Spleen (tissue), 11 donors: ENCODE results near the gene APOE. TPM values are rescaled to one million over a fixed set of nuclear protein-coding genes. Genes with fewer than 3 reads are reported as not detected.
A peak's percentile ranks its signal among the peaks of the same experiment; 100 is the strongest.

ENCODE experiments used
- DNase-seq: peaks from one replicate; pipeline ENCODE4 v3.0.0-alpha.2; 2020
- H3K27ac ChIP-seq, 8 donors: fragments of 200-600 bp; sonication (generic) in 7 of 8; 1 replicate in 4 of 8; 2 replicates in 4 of 8; pipeline versions ENCODE4 v1.5.0 to v1.8.0; 2016 to 2021; ENCODE audit warnings: inconsistent platforms in 4 of 8, mild to moderate bottlenecking in 4 of 8, moderate library complexity in 1 of 8
- H3K27me3 ChIP-seq, 7 donors: fragments of 200-600 bp; sonication (generic) in 6 of 7; replicated peaks in 1 of 7; 1 replicate in 4 of 7; 2 replicates in 3 of 7; pipeline versions ENCODE4 v1.5.0 to v1.8.0; 2016 to 2021; ENCODE audit warnings: inconsistent platforms in 3 of 7, mild to moderate bottlenecking in 1 of 7
- H3K36me3 ChIP-seq, 6 donors: fragments of 200-600 bp; sonication (generic) in 5 of 6; 1 replicate in 4 of 6; 2 replicates in 2 of 6; pipeline versions ENCODE4 v1.5.0 to v1.8.0; 2016 to 2021; ENCODE audit warnings: inconsistent platforms in 2 of 6
- H3K4me1 ChIP-seq, 6 donors: fragments of 200-600 bp; sonication (generic) in 5 of 6; 1 replicate in 3 of 6; 2 replicates in 3 of 6; pipeline versions ENCODE4 v1.5.0 to v1.8.0; 2016 to 2021; ENCODE audit warnings: inconsistent platforms in 3 of 6
- H3K4me3 ChIP-seq, 8 donors: fragments of 200-600 bp; sonication (generic) in 7 of 8; 1 replicate in 4 of 8; 2 replicates in 4 of 8; pipeline versions ENCODE4 v1.5.0 to v1.8.0; 2016 to 2021; ENCODE audit warnings: inconsistent platforms in 4 of 8, mild to moderate bottlenecking in 4 of 8, moderate library complexity in 2 of 8
- H3K9me3 ChIP-seq, 8 donors: fragments of 200-600 bp; sonication (generic) in 7 of 8; 1 replicate in 4 of 8; 2 replicates in 4 of 8; pipeline versions ENCODE4 v1.5.0 to v1.8.0; 2016 to 2021; ENCODE audit warnings: inconsistent platforms in 4 of 8
- POLR2A ChIP-seq, 3 donors: fragments of 450-650 bp; IDR thresholded peaks; one replicate each; pipeline ENCODE4 v1.5.1; 2017; ENCODE audit warnings: antibody characterized with exemption in 3 of 3, mild to moderate bottlenecking in 1 of 3
- POLR2AphosphoS5 ChIP-seq, 3 donors: sonication (generic); formaldehyde crosslinking; IDR thresholded peaks; one replicate each; pipeline ENCODE4 v1.5.1; 2017; ENCODE audit warnings: antibody characterized with exemption in 3 of 3
- WGBS, 5 donors: extraction: QIAGEN DNeasy Blood & Tissue Kit in 3 of 5; methylation state at CpG; one replicate each; pipeline versions ENCODE4 v1.1.5 to v1.1.7; 2013 to 2018; 5-methylcytosine and 5-hydroxymethylcytosine counted together
- intact Hi-C: fragments of 100-400 bp; cut with DNase I; formaldehyde crosslinking; loops from one replicate; pipeline ENCODE4 v1.15.0; 2023; ENCODE audit warnings: low total_unique reads
- polyA plus RNA-seq, 3 donors: library from polyadenylated mRNA; stranded (reverse); fragments of 200-250 nt; gene quantifications; one replicate each; pipeline ENCODE4 v1.2.1, GENCODE V29; 2013
- total RNA-seq, 7 donors: library from RNA; depleted of rRNA in 3 of 7; stranded (reverse); fragments of >200 nt in 3 of 7; fragmentation: NEBNext Ultra II Directional in 4 of 7; extraction: Animal tissue kit (Norgen Biotek cat#: 25700) in 4 of 7; gene quantifications; one replicate each; pipeline versions ENCODE4 v1.1.0 to v1.2.1, GENCODE V29; 2016 to 2021
- TF ChIP-seq, protein P1 (sequence below), 11 experiments: fragments of 200-600 bp in 7 of 11; fragments of 450-650 bp in 4 of 11; sonication (generic) in 4 of 11; IDR thresholded peaks in 8 of 11; conservative IDR thresholded peaks in 3 of 11; 1 replicate in 7 of 11; 2 replicates in 4 of 11; pipeline versions ENCODE4 v1.4.0 to v1.8.0; 2016 to 2021; ENCODE audit warnings: antibody characterized with exemption in 11 of 11, inconsistent platforms in 4 of 11, mild to moderate bottlenecking in 1 of 11
- donor health status: healthy with polysubstance abuse.
- donor health status: DM: no; HTN: no; CAD: no; lungs with moderate emphysema.
- donor health status: DM: no; HTN: no; CAD: no.
- donor health status: Bipolar disorder and iron deficiency.
- donor health status: healthy.
- donor health status: DM: no; HTN: no; CAD: no.
- donor health status: DM: yes; HTN: yes; CAD: no.

Gene APOE
- total and polyA plus RNA-seq, 10 donors, result 198 to 2,099 (median 726) TPM

GRCh38 chr19:44948763-44949374 lies 43.3 kb downstream of the APOE start:
- TF ChIP-seq POLR2AphosphoS5 (IDR thresholded peaks at IDR 0.05) (no peak), POLR2A (IDR thresholded peaks at IDR 0.05) (no peak)
- TF ChIP-seq, protein P1, sequence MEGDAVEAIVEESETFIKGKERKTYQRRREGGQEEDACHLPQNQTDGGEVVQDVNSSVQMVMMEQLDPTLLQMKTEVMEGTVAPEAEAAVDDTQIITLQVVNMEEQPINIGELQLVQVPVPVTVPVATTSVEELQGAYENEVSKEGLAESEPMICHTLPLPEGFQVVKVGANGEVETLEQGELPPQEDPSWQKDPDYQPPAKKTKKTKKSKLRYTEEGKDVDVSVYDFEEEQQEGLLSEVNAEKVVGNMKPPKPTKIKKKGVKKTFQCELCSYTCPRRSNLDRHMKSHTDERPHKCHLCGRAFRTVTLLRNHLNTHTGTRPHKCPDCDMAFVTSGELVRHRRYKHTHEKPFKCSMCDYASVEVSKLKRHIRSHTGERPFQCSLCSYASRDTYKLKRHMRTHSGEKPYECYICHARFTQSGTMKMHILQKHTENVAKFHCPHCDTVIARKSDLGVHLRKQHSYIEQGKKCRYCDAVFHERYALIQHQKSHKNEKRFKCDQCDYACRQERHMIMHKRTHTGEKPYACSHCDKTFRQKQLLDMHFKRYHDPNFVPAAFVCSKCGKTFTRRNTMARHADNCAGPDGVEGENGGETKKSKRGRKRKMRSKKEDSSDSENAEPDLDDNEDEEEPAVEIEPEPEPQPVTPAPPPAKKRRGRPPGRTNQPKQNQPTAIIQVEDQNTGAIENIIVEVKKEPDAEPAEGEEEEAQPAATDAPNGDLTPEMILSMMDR (IDR thresholded peaks at IDR 0.05 in 8 of 11, conservative IDR thresholded peaks at IDR 0.05 in 3 of 11), result no peak
- no peak for DNase-seq
- Histone ChIP-seq H3K4me3 (no peak overlapping the region), H3K36me3 (peaks cover 0 to 19% (median 13%) of the 10 kb centered on the region in 6 donors), H3K27ac (no peak overlapping the region), H3K27me3 (no peaks in the 10 kb centered on the region), H3K9me3 (no peaks in the 10 kb centered on the region), H3K4me1 (peaks cover 0 to 28% (median 16%) of the 10 kb centered on the region in 6 donors)
- WGBS, 5 donors, result 89 to 100% (median 91%) methylated on average over 4 to 5 of the region's 5 CpGs
- intact Hi-C loops, result no loop called here

DNA sequence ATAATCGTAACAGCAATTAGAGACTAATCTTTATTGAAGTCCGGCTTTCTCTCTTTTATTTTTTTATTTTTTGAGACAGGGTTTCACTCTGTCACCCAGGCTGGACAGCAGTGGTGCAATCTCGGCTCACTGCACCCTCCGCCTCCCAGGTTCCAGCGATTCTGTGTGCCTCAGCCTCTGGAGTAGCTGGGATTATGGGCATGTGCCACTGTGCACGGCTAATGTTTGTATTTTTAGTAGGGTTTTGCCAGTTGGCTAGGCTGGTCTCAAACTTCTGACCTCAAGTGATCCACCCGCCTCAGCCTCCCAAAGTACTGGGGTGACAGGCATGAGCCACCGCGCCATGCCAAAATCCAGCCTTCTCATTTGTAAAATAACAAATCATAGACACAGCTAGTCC lies 44.0 kb downstream of the APOE start:
- 80 to 97% (median 94%) methylated on average over 7 to 9 of the region's 9 CpGs for WGBS, 5 donors
- Histone ChIP-seq H3K4me1 (peaks cover 5 to 30% (median 21%) of the 10 kb centered on the region in 6 donors), H3K36me3 (peaks cover 0 to 19% (median 13%) of the 10 kb centered on the region in 6 donors), H3K27me3 (no peaks in the 10 kb centered on the region), H3K27ac (no peak overlapping the region), H3K4me3 (no peak overlapping the region), H3K9me3 (no peaks in the 10 kb centered on the region)
- intact Hi-C loops, result no loop called here
- TF ChIP-seq POLR2AphosphoS5 (IDR thresholded peaks at IDR 0.05), result no peak
- TF ChIP-seq, protein P1 (IDR thresholded peaks at IDR 0.05 in 8 of 11, conservative IDR thresholded peaks at IDR 0.05 in 3 of 11), result no peak
- no peak for TF ChIP-seq POLR2A (IDR thresholded peaks at IDR 0.05)
- DNase-seq, result no peak

GRCh38 chr19:44951179-44952159 lies 45.9 kb downstream of the APOE start:
- intact Hi-C loops, result loop anchor here (2.0 kb wide), 1 partner anchor 47 kb away; the partner anchor contains the start of gene APOE
- Histone ChIP-seq H3K27ac (peak overlapping the region in 1 of 8 donors; percentile 37), H3K9me3 (no peaks in the 10 kb centered on the region), H3K4me1 (peaks cover 12 to 41% (median 33%) of the 10 kb centered on the region in 6 donors), H3K4me3 (no peak overlapping the region), H3K36me3 (peaks cover 0 to 19% (median 13%) of the 10 kb centered on the region in 6 donors), H3K27me3 (no peaks in the 10 kb centered on the region)
- DNase-seq, result no peak
- 51 to 76% (median 68%) methylated on average over 11 to 13 of the region's 13 CpGs for WGBS, 5 donors
- no peak for TF ChIP-seq POLR2AphosphoS5 (IDR thresholded peaks at IDR 0.05)
- TF ChIP-seq, protein P1 (IDR thresholded peaks at IDR 0.05 in 8 of 11, conservative IDR thresholded peaks at IDR 0.05 in 3 of 11), result peak; percentile 52 to 88 (median 81)

DNA sequence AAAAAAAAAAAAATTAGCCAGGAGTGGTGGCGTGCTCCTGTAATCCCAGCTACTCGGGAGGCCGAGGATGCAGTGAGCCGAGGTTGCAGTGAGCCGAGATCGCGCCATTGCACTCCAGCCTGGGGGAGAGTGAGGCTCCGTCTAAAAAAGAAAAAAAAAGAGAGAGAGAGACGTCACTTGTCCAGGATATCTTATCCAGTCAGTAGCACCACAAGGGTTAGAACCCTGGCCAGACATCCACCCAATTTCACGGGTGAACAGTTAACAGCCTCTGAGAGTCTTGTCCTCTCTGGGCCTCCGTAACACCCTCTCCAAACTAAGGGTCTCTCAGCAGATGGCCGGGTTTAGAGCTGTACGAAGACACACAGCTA lies 48.7 kb downstream of the APOE start:
- H3K27me3 ChIP-seq, result no peaks in the 10 kb centered on the region
- TF ChIP-seq, protein P1 (IDR thresholded peaks at IDR 0.05 in 8 of 11, conservative IDR thresholded peaks at IDR 0.05 in 3 of 11), result no peak
- TF ChIP-seq POLR2AphosphoS5 (IDR thresholded peaks at IDR 0.05) (no peak), POLR2A (IDR thresholded peaks at IDR 0.05) (no peak)
- H3K9me3 ChIP-seq, result no peaks in the 10 kb centered on the region
- H3K27ac ChIP-seq, result peak overlapping the region; percentile 85 to 98 (median 95)
- intact Hi-C loops, result no loop called here
- H3K4me3 ChIP-seq, result peak overlapping the region; percentile 73 to 99 (median 95)
- H3K36me3 ChIP-seq, result peaks cover 0 to 27% (median 13%) of the 10 kb centered on the region in 6 donors
- 29 to 40% (median 33%) methylated on average over 8 to 13 of the region's 13 CpGs for WGBS, 5 donors
- DNase-seq, result no peak
- H3K4me1 ChIP-seq, result peaks cover 30 to 69% (median 60%) of the 10 kb centered on the region in 6 donors
